CD4-positive, alpha-beta T cell treated with Interleukin-2 at 100 ng/mL for 4 hours (primary cell): Measurements from ENCODE around the gene RAI1.

Experiments used
- DNase-seq: peaks from one replicate; pipeline ENCODE4 v3.0.0-alpha.2; 2020; ENCODE audit warnings: low spot score

The RAI1 gene

DNA sequence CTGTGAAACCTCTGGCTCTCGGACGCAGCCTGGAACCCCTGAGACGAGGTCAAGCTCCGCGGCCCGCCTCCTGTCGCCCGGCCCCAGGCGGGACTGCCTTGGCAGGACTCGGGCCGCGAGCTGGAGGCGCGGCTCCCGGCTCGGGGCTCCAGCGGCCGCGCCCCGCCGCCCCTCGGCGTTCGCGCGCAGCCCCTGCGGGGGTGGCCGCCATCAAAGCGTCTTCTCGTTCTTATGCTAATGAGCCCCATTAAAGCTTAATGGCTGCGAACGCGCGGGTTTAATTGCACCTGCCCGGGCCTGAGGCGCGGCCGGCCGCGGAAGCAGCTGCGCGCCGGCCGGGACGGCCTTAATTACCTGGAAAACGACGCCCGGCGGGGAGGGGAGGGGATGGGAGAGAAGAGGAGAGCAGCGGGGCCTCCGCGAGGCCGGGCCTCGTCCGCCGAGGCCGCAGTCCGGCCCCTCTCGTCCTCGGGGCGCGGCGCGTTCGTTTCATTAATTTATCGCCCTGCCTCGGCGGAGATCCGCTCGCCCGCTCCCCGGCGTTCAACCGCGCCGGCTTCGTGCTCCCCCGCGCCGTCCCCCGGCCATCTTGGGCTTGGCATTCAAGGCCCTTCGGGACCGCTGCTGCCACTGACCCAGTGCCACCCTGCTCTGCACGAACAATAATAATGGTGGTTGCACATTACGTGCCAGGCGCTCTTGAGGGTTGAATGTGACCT, 19.2 kb downstream of the RAI1 start:
- no peak for DNase-seq

DNA sequence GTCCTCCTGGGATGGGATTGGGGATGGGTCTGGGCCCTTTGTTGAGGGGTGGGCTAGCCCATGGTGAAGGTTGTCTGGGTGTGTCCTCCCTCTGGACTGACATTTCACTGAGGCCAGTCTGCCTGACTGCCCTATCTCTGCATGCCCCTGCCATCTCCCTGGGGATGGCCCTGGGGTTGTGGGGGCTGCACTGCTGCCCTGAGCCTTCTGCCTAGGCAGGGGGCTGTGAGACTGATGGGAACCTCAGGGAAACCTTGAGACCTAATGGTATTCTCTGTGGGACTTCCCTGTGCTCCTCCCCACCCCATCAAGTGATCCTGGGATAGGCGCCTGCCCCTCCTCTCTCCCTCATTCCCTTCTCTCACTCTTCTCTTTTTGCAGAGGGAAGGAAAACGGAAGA, 19.9 kb downstream of the RAI1 start:
- DNase-seq = no peak

DNA sequence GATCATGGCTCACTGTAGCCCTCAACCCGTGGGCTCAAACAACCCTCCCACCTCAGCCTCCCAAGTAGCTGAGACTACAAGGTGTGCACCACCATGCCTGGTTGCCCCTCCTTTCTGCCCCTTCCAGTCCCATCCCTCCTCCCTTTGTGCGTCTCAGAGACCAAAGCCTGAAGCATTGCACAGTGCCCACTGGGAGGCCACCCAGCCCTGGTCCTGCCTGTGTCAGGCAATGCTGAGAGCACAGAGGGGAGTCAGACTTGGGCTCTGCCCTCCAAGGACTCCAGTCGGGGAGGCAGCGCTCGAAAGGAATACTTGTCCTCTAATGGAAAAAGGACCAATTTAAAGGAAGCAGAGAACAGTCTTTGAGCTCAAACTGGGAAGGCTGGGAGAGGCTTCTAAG, 20.4 kb downstream of the RAI1 start:
- no peak for DNase-seq

DNA sequence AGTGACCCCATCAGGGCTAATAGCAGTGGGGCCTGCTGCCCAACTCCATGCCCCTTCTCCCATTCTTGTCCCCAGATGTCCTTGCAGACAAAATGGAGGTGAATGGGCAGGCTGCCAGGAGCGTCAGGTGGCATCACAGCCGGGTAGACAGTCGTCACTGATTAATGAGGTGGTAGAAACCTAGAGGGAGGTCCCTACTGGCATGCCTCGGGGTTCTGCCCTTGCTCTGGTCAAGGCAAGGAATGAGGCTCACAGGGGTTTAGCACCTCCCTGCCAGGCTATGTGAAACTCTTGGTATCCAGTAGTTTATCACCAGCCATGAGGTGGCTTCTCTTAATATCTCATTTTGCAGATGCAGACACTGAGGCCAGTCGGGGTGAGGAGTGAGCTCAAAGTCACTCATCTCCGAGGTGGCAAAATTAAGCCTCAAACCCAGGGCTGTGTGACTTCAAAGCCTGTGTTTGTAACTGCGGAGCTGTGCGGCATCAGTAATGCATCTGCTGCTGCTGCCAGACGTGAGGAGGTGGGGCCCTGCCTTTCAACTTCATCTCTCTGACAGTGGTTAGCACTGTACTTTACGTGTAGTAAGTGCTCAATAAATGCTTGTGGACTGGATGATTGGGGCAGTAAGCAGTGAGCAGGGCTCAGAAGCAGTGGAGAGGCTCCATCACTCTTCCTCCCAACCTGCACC, 21.3 kb downstream of the RAI1 start:
- no peak for DNase-seq

DNA sequence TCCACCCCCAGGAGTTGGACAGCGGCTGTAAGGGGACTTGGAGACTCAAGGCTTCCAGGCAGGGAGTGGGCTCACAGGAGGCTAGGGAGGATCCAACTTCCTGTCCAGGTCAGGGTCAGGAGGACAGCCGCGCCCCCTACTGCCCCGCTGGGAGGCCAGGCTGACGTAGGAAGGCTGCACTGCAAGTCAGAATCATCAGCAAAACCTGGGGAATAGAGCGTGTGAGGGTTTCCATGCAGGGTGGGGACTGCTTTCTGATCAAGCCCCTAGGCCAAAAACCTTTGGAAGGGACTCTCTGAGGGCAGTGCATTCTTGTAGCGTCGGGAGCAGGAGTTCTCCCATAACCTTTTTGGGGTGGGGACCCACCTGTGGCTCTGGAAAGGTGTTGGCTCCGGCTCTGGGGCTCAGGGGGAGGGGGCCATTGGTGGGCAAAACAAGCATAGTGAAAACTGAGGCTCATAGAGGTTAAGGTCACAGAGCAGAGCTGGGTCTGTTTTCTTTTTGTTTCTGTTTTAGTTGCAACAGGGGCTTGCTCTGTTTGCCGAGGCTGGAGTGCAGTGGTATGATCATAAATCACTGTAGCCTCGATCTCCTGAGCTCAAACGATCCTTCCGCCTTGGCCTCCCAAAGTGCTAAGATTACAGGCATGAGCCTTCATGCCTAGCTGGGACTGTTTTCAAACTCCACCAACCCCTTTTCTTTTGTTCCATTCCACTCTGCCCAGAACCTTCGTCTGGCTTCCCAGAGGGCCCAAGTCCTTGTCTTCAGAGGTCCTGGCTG, 22.1 kb downstream of the RAI1 start:
- DNase-seq = no peak

DNA sequence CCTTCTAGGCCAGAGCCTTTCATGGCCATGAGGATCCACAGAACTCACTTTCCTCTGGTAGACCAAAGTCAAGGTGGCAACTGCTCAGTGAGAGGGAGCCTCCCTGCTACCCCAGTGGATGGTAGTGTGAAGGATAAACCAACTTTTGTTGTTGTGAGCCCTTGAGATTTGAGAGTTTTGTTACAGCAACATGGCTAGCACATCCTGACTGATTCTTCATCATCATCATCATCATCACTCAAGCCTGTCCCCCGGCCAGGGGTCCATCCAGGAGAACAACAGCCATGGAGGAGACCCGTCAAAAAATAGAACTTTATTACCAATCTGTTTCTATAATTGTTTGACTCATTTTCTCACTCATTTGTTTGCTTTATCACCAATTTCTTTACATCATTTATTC, 23.7 kb downstream of the RAI1 start:
- DNase-seq = no peak

DNA sequence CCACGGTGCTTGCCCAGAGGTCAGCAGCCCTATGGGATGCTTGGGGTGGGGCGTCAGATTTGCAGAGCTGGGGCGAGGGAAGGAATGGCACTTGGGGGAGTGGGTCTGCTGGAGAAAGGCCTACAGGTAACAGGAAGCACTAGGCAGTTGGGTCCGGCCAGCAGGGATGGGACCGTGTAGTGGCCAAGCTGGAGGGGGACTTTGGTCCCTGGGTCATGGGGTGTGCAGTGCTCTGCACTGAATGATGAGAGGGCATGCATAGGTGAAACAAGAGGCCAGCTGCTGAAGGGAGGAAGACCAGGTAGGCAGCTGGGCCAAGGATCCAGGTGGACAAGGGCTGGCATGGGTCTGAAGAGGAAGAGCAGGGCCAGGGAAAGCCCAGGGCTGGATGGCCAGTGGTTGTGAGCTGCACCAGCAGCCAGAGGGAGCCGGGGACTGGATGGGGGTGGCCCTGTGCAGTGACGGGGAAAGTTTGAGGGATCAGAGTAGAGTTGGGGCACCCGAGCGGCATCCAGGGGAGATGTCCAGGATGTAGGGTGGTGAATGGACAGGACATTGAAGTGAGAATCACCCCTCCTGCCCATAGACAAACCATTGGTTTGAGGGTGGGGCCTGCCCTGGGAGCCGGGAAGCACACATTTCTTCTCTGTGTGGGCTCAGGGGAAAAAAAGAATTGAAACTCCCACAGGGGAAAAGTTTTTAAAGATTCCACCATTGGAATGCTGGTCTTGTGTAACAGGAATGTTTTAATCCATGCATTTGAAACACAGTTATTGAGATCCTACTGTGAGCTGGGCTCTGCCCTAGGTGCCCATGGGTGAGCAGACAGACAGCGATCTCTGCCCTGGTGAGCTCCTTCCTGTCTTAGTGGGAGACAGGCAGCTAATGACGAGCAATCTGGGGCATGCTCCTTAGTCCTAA, 25.1 kb downstream of the RAI1 start:
- DNase-seq = no peak

DNA sequence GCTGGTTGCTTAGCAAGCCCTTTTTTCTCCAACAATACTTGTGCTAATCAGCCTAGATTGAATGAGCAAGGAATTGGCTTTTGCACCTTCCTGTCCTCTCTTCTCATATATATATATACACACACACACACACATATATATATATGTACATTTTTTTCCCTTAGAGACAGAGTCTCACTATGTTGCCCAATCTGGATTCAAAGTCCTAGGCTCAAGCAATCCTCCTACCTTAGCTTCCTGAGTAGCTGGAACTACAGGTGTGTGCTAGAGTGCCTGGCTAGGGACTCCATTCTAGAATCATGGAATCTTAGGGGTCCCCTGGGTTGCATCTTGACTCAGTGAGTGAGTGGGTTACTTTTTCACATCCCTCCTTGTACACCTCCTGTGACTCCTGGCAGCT, 27.0 kb downstream of the RAI1 start:
- no peak for DNase-seq

DNA sequence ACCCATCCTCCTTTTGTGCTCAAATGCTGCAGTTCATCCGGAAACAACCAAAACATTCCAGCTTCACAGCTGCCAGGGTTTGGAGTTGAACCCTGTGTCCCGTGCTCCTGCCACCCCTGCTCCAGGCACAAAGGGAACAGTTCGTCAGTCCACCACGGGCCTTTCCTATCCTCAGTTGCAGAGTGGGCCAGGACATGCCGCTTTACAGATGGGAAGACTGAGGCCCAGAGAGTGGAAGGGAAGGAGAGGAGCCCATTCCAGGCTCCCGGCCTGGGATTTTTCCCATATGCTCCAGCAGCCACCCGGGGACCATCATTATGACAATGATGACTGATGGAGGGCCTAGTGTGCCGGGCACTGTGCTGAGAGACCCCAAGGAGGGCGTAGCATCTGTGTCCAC, 27.6 kb downstream of the RAI1 start:
- DNase-seq = no peak

DNA sequence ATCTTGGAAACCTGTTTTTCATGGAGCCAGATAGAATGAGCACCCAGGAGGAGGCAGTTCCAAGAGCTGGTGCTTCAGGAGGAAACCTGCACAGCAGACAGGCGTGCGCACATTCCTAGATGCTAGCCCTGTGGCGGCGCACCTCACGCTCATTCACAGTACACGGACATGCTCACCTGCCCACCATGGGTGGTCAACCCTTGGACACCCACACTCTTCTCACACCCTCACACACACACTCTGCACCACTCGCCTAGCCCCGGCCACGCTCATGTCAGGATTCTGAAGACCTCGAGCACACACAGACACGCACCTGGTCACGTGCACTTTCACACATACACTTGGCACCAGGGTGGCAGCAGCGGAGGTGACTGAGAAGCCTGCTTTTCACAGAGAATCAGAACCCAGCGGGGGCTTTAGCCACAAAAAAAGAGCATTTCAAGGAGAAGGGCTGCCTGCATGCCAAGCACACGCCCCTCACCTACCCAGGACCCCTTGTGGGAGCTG, 28.6 kb downstream of the RAI1 start:
- DNase-seq = no peak

DNA sequence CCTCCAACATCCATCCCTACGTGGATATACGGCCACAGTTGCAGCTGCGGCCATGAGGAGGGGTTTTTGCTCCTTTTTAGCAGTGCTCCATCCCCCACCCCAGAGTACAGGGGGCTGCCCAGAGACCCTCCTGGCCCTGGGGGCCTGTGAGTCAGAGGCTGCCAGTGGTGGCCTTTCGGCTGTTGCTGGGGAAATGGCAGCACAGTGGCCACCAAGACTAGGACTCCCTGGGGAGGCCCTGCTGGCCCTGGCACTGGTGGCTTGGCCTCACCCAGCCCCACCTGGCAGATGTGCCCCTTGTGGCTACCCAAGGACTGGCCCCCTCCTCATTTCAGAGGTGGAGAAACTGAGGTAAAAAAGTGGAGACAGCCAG, 29.1 kb downstream of the RAI1 start:
- DNase-seq = no peak

DNA sequence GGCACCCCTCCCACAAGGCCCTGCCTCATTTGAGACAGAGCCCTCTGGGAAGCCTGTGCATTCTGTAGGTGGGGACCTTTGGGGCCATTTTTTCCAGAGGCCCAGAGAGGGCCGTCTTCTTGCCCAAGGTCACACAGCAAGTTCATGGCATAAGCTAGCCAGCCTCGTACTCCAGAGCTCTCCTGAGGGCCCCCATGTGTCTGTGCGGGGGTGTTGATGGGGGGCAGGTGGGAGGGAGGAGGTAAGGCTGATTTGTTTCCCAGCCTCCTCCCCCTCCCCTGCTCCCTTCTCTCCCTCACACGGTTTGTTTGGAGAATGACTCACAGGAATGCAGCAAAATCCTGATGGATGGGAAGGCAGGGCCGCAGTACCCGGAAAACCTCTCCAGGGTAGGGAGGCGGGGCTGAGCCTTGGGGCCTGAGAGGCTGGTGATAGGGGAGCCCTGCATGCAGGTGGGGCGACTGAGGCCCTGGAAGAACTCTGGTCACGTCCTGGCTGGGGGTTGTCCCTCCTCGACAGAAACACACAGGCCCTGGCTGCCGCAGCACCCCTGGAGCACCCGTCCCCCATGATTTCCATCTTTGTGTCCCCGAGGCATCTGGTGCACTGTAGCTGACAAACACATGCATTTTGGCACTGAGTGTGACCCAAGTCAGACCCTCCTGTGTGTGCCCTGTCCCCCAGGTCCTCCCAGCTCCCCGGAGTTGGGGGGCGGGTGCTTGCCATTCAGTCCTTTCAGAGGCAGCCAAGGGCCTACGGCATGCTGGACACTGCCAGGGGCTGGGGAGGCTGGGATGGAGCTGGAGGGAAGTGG, 29.7 kb downstream of the RAI1 start:
- DNase-seq = no peak

DNA sequence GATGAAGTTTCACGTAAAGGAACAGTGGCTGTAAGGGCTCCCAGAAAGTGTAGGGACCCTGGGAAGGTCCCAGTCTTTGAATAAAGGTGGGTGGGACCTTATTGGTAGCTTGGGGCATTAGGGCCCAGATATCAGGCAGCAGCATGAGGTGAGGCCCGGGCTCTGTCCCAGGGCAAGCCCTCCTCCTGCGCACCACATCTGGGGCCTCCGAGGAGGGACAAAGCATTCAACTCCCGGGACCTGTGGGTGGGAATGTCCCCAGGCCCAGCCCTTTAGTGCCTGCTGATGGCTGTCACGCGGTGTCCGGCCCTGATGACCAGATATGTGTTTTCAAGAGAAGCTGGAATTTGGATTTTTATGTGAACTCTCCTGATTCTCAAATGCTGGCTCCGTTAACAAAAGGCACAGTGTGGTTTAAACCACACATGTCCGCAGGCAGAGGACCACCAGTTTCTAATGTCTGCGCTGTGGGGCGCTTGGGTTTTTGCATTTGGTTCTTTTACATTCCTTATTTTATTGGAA, 30.4 kb downstream of the RAI1 start:
- no peak for DNase-seq

DNA sequence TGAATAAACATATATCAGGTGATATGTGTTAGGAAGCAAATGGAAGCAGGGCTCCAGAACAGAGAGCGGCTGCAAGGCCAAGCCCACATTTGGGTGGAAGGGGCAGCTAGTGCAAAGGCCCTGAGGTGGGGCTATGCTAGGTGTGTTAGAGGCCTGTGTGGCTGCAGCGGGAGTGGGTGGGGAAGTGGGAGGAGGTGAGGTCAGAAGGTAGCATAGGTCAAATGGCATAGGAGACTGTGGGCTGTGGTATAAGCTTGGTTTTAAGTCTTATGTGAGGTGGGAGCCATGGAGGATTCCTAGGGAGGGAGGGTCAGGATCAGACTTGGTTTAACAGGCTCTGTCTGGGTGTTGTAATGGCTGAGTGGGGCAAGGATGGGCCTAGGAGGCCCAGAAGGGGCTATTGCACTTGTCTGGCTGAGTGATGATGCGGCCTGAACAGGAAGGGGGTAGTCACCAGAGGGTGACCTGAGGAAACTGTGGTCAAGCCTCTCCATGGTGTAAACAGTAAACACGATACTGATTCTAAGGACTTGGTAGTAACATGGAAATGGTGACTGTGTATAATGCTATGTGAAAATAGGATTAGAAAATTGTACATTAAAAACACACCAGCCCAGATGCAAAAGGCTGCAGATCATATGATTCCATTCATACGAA, 31.1 kb downstream of the RAI1 start:
- no peak for DNase-seq

DNA sequence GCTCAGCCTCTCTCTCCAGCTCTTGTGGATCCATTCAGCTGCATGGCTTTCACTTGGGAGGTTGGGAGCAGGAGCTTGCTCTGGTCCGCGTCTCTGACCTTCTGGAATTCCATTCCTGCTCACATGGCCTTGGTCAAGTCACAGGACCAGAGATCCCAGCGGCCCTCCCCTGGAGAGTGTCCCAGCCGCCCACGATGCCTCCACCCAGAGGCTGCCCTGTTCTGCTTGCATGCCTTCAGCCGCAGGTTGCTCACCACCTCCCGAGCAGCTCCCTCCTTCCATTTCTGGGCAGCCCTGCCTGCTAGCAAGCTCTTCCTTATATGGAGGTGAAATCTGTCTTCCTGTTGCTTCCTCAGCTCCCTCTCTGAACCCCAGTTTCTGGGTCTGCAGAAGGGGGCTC, 32.6 kb downstream of the RAI1 start:
- no peak for DNase-seq

DNA sequence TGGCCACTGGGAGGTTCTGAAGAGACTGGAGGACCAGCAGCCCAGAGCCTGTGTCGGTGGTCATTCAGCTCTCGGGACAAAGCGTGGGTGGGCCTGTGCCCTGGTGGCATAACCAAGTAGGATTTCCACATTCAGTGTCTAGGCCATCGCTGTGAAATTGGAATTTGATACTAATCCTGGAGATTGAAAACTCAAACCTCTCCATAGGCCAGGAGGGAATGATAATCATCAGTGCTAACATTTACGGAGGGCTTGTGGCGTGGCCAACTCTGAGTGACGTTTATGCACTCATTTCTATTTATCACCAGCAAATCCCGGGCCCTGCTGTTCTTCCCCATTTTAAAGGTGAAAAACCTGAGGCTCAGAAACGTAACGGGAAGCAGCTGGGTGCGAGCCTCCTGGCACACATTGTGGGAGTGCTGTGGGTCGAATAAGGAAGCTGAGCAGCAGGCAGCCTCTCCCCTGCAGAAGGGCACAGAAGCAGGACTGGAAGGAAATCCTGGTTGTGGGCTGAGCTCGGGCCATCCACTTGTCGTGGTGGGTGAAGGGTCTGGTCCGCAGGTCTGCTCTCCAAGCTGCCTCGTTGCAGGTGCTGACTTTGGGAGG, 33.1 kb downstream of the RAI1 start:
- no peak for DNase-seq

DNA sequence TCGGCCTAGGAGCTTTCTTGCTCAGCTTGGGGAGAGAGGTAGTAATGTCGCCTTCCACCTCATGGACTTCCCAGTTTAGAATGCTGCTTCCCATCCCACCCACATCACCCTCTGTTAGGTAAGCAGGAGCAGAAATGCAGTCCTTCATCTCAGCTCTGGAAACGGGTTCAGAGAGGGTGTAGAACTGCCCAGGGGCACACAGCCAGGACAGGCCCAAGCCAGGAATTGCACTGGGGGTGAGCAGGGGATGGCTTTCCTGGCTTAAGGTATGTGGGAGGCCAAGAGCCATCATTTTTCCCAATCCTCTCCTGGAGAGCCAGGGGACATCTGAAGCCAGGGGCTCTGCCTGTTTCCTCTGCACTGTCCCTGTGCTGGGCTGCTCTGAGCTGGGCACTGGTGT, 33.6 kb downstream of the RAI1 start:
- DNase-seq = no peak

DNA sequence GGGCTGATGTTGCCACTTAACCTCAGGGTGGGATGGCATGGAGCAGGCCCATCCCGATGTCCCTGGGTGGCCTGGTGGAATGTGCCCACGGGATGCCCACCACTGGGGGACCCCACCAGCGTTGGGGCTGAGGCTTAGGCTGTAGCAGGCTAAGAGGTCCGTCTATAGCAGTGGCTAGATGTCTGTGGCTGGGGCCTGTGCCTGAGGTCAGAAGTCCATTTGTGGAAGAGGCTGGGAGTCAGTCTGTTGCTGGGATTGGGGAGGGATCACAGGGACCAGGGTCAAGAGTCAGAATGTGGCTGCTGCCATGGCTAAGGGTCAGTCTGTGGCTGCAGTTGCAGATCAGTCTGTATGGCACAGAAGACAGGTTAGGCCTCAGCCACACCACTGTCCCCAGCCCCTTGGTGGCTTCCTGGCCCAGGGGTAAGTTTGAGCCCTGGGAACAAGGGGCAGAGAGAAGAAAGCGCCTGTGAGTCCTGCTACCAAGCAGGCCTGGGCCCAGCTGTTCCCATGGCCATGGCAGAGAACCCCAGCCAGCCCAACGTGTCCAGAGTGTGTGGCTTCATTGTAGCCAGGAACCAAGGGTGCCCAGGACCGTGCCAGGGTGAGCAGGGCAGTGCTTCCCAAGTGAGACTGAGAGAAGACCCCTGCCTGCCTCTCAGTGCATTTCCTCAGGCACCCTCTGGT, 35.7 kb downstream of the RAI1 start:
- no peak for DNase-seq

DNA sequence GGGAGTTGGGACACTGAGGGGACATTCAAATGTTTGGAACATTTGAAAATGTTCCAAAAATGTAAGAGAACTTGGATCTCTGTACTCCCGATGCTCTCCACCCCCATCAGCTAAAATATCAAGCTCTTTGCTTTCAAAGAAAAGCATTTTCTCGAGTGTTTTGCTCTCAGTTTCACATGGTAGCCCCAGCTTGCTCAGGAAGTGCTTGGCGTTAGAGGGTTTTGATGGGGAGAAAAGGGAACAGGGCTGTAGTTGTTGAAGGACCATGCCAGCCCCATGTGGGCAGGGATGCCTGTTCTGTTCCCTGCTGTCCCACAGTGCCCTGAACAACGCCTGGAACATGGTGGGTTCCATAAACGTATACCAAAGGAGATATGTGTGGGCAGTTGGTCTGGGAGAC, 37.0 kb downstream of the RAI1 start:
- DNase-seq = no peak
